Globus pallidus (tissue), 1 donor: Measurements from ENCODE around the gene CEP131.

Experiments
- DNase-seq: peaks from one replicate; pipeline ENCODE4 v3.0.0-alpha.2; 2015; ENCODE audit warnings: low spot score

Gene CEP131

DNA sequence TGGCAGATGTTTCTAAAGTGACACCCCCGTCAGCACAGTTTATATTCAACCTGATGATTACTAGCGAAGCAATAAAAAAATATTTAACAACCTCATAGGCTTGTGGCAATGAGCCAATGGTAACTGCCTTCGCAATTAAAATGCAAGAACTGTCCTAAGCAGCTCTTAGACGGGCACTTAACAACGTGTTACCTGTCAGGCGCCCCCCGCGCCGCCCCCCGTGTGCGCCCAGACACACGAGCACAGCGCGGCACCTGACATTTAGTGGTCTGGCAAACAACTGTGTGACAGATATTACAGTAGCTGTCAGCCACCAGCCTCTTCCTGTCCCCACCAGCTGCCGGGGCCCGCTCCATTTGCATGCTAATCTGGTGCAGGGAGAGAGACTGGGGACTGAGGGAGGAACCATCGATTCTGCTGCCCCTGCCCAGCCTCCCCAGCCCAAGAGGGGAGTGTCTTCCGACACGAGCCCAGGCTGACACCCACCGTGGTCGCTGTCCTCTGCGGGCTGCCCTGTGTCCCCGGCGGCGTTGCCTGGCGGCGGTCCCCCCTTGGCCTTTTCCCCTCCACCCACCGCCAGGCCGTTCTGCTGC is 29.0 kb upstream of the CEP131 start:
- DNase-seq: no peak

DNA sequence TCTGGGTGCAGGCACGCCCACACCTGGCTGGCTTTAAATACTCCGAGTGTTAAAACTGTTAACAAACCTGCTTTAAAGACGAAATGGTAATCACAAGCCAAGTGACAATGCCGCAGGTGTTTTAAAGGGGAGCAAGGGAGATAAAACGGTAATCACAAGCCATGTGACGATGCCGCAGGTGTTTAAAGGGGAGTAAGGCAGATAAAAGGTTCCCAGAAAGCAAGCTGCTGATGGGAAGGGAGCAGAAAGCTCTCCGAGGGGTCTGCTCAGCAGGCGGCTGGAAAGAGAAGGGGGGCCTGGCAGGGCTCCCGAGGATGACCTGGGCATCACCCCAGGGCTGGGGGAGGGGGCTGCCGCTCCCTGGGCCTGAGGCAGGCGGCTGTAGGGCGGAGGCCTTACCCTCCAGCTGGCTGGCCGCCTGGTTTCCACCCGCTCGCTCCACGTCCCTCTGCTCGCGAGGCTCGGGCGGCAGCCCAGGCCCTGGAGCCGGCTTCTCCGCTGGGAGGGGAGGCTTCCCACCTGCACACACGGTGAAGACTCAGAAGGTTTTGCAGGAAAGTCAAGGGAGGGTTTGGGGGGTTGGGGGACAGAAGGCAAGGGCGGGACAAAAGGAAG is 28.4 kb upstream of the CEP131 start:
- no peak for DNase-seq

DNA sequence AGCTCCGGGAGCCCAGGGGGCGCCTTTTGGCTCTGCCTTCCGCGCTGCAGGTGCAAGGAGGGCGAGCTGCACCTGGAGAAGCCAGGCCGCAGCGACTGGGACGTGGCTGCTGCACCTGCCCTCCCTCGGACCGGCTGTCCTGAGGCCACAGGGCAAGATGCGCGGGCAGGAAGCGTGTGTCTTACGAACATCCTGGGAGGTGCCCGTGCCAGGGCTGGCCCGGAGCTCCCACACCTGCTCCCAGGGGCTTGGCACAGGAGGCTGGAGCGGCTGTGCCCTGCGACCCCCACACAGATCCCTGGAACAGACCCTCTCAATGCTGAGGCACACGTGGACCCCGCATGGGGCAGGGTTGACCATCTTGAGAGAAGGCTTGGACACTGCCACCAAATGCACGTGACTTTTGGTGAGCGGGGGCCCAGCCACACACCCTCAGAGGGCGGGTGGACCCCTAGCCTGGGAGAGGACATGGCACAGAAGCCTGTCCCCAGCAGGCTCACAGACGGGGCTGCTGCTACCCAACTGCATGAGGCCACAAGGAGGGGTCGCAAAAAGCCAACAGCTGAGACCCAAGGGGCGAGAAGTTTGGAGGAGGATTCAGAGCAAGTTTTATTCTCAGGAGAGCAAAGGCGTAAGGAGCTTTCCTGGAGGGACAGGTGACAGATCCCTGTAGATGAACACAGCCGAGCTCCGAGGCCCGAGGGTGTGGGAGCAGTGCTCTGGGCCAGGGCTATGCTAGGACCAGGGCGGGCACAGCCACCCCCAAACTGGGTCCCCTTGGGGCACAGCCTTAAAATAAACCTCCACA is 27.7 kb upstream of the CEP131 start:
- DNase-seq: no peak

- no peak for DNase-seq
These were observed 26.7 kb upstream of the CEP131 start for GRCh38 chr17:81249223-81250040.

DNA sequence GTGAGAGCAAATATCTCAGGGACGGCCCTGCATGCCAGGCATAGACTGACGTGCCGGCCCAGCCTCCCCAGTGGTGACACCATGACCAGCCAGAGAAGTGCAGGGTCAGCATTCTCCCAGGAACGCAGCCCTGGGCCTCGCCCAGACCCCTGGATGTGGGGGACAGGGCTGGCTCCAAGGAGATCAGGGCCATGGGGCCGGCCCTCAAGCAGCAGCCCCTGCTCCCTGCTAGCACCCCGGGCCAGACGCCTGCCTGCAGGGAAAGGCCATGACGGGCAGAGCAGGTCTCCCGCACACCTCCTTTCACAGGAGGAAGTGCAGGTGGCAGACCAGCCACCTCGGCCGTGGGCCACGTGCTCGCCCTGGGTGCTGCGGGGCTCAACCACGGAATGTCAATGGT is 25.9 kb upstream of the CEP131 start:
- no peak for DNase-seq

- DNase-seq: no peak
These were observed 24.7 kb upstream of the CEP131 start for GRCh38 chr17:81247339-81247990.

DNA sequence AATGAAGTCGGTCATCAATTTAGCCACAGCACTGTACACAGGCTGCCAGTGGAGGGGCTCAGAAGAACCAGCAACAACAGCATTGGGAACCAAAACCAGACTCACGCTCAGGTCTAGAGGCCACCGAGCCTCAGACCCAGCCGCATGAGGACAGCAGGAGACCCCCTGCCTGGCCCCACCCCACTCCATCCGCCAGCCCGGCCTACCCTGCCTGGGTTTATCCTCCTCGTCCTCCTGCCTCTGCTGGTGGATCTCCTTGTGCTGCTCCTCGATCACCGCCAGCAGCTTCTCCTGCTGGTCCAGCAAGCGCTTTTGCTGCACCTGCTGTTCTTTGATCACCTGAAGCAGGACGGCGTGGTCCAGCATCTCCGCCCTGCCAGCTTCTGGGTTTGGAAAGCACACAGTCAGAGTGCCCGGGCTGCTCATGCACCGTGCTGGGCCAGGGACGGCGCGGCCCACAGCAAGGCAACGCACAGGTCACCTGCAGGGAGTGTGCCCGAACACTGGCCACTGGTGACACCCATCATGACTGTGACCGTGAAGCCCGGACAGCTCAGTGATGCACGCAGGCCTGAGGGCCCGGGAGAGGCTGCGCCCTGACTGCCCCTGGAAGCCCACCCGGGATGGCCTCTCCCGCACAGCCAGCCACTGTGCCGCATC is 24.0 kb upstream of the CEP131 start:
- DNase-seq: no peak

- DNase-seq: no peak
These were observed 23.5 kb upstream of the CEP131 start for GRCh38 chr17:81246343-81246670.

DNA sequence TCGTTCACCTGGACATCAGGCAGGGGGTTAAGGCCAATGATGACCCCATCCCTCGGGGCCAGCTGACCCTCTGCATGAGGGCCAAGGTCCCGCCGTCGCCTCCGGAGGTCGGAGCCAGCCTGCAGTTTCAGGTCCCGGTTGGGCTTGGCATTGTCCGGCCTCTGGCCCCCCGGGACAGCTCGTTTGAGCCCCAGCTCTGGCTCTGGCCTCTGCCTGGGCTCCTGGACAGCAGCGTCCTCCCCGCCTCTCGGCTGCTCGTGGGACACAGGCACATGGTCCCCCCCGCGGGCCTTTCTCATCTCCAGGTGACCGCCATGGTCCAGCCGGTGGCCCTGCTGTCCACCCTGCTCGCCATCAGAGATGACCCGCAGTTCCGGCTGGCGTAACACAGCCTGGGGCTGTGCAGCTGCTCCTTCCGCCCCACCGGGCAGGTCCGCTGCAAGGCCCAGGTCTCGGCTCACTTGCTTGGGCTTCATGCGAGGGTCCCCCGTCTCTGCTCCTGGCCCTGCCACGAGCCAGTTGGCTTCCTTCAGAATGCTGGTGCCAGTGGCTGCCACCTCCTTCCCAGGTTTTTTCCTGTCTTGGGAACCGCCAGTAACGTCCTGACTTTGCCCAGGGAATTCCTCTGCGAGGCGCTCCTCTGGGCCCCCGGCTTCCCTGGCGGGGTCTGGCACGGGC is 23.0 kb upstream of the CEP131 start:
- DNase-seq: no peak

GRCh38 chr17:81245024-81245664 is 22.4 kb upstream of the CEP131 start:
- DNase-seq: no peak

GRCh38 chr17:81244358-81245023 is 21.7 kb upstream of the CEP131 start:
- no peak for DNase-seq

DNA sequence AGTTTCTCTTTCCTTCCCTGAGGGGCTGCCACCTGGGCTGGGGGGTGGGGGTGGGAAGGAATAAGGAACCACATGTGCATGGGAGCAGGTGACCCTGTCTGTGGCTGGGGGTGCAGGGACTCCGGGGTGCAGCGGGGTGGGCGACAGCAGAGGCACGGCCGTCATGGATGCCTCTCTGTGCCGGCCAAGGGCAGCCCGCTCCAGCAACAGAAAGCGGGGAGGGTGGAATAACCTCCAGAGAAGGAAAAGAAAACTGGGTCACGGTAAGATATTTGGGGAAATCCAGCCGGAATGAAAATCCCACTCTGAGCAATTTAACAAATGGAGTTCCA is 20.5 kb upstream of the CEP131 start:
- no peak for DNase-seq

DNA sequence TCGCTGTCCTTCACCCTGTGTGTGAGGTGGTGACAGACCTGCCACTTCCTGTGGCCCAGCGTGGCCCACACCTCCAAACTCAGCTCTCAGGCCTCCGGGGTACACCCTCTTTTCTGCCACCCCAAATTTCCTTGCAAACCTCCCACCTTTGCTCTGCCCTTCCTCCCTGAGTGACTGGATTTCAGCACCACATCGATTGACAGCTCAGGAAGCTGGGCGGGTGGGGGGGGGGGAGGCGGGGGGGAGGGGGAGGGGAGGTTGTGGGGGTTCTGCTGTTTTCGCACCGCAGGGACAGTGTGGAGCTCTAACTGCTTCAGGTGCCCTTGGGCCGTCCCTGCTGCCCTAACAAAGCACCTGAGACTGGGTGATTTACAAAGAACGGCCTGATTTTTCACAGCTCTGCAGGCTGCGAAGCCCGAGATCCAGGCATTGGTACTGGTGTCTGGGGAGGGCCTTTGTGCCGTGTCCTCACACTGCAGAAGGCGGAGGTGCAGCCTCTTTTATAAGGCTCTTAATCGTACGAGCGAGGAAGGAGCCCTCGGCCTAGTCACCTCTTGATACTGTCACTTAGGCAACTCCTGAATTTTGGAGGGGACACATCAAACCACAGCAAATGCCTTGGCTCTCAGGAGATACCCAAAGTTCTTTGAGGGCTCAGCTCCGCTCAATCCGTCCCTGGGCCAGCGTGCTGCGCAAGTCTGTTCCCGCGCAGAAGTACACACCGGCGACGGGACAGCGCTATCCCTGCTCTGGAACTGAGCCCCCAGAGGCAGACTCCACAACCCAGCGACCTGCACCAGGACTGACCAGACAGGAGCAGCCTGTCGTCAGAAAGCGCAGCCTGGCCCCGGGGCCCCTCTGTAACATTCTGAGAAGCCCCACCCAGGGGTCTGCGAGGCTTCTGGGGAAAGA is 19.9 kb upstream of the CEP131 start:
- no peak for DNase-seq

DNA sequence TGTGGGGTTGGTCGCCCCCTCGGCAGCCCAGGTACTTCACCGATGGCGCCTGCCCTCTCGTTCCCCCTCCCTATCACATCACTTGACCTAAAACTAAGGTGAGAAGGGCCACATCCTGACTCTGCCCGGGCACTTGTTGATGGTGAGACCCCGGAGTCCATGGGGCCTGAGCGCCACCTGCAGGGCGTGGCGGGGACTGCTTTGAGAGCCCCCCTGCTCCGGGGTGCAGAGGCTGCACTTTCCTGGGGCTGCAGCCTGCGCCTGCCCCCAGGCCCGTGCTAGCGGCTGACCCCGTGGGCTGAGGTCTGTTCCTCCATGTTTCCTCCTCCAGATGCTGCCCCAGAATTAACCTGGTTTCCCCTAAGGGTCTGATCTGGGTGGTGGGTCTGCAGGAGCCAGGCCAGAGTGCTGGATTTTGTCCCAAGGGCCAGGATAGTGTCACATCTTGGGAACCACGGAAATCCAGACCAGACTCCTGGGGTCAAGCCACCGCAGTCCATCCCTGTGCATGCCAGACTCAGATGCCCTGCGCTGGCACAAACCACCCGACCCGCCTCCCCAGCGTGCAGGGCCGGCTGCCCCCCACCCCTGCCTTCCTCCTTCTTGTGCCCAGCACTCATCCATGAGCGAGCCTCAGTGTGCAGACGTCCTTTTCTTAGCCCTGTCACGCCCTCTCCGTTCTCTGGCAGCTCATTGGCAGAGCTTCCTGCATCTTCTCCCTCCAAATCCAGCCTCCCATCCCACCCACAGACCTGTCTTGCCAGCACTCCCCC is 19.1 kb upstream of the CEP131 start:
- DNase-seq: no peak

- no peak for DNase-seq
These were observed 18.4 kb upstream of the CEP131 start for GRCh38 chr17:81241203-81241602.

DNA sequence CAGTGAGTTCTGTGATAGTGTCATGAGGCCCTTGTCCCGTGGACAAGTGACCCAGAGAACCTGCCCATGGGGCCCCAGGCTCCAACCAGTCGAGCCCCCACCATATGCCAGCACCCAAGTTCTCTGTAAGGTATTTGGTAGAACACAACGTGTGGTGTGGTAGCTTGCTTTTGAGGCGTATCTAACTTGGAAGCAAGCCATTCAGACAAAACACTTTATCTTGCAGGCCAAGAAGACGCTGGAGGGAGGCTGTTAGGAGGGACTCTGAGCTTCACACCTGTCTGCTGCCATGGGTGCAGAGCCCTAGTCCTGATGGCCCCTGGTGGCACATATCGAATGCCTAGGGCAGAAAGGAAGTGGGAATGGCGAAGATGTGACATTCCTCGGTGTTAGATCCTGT is 18.0 kb upstream of the CEP131 start:
- DNase-seq: no peak

GRCh38 chr17:81239714-81240555 is 17.2 kb upstream of the CEP131 start:
- DNase-seq: no peak
